K562 (cell line): ENCODE measurements around the gene SLC26A1.

ENCODE experiments used
- ARHGAP35 ChIP-seq: fragments of 450-650 bp; IDR thresholded peaks from 2 replicates; pipeline ENCODE4 v1.6.1; 2018; ENCODE audit not compliant: partially characterized antibody
- BACH1 ChIP-seq: fragments of 200-800 bp; sonication (Bioruptor generic); IDR thresholded peaks from 2 replicates; pipeline ENCODE4 v1.6.1; 2016; ENCODE audit warnings: missing genetic modification characterization, missing compliant biosample characterization
- CSDE1 ChIP-seq, 2 experiments: fragments of 450-650 bp; IDR thresholded peaks; 2 replicates each; pipeline ENCODE4 v1.6.1; 2016; ENCODE audit warnings: mild to moderate bottlenecking in 1 of 2
- CTCF ChIP-seq, 3 experiments: IDR thresholded peaks in 2 of 3; conservative IDR thresholded peaks in 1 of 3; 2 replicates each; pipeline ENCODE4 v1.5.1; 2011 to 2012; ENCODE audit warnings: low read length in 3 of 3, mild to moderate bottlenecking in 3 of 3, control low read depth in 2 of 3, improper control_type of control experiment in 1 of 3, inconsistent platforms in 1 of 3, low read depth in 1 of 3, mixed read lengths in 1 of 3, moderate library complexity in 1 of 3; ENCODE audit not compliant: insufficient read depth in 2 of 3
- EP300 ChIP-seq: IDR thresholded peaks from 2 replicates; pipeline ENCODE4 v1.6.1; 2012; ENCODE audit warnings: low read length, improper control_type of control experiment
- EZH2 ChIP-seq: IDR thresholded peaks from 2 replicates; pipeline ENCODE4 v1.6.1; 2012; ENCODE audit warnings: low read depth, mild to moderate bottlenecking, inconsistent platforms, low read length, borderline replicate concordance
- GATA2 ChIP-seq: sonication (generic); formaldehyde crosslinking; IDR thresholded peaks from 2 replicates; pipeline ENCODE4 v1.4.0; 2020; ENCODE audit warnings: mild to moderate bottlenecking, missing genetic modification reagents
- POLR2A ChIP-seq: fragments of 450-650 bp; conservative IDR thresholded peaks from 2 replicates; pipeline ENCODE4 v1.6.1; 2016
- TBL1XR1 ChIP-seq, 2 experiments: IDR thresholded peaks; 2 replicates each; pipeline ENCODE4 v1.6.1; 2012; ENCODE audit warnings: improper control_type of control experiment in 2 of 2, low read length in 2 of 2, mild to moderate bottlenecking in 1 of 2
- TCF3 ChIP-seq: sonication (generic); formaldehyde crosslinking; IDR thresholded peaks from 2 replicates; pipeline ENCODE4 v1.4.0; 2020; ENCODE audit warnings: mild to moderate bottlenecking, missing genetic modification reagents
- TRIM24 ChIP-seq, 2 experiments: fragments of 450-650 bp; IDR thresholded peaks; 2 replicates each; pipeline ENCODE4 v1.6.1; 2016
- ZBTB7A ChIP-seq: IDR thresholded peaks from 2 replicates; pipeline ENCODE4 v1.6.1; 2011; ENCODE audit warnings: low read depth, mild to moderate bottlenecking, low read length, moderate library complexity, borderline replicate concordance; ENCODE audit not compliant: control insufficient read depth
- ZNF24 ChIP-seq: fragments of 450-650 bp; IDR thresholded peaks from 2 replicates; pipeline ENCODE4 v1.6.1; 2016

GRCh38 chr4:1022739-1023066 is 29.5 kb upstream of the SLC26A1 start:
- TF ChIP-seq GATA2 (CRISPR knock-in tag) (no peak), BACH1 (tag) (no peak), CTCF (IDR thresholded peaks at IDR 0.05 in 2 of 3, conservative IDR thresholded peaks at IDR 0.05 in 1 of 3; ENCODE audit: insufficient read depth in 2 of 3, low read depth in 1 of 3, low read length in 3 of 3) (no peak), POLR2A (no peak), TCF3 (CRISPR knock-in tag) (no peak), ARHGAP35 (no peak), EZH2 (no peak), TBL1XR1 (IDR thresholded peaks at IDR 0.05; ENCODE audit: low read length in 2 of 2) (no peak), TRIM24 (IDR thresholded peaks at IDR 0.05) (no peak), CSDE1 (IDR thresholded peaks at IDR 0.05) (no peak), EP300 (no peak), ZNF24 (no peak), ZBTB7A (no peak)
